Spinal cord (tissue), 10 donors: ENCODE results near the gene VSIR. TPM values are rescaled to one million over a fixed set of nuclear protein-coding genes. Genes with fewer than 3 reads are reported as not detected.
A peak's percentile ranks its signal among the peaks of the same experiment; 100 is the strongest.

Source experiments
- DNase-seq, 6 donors: peaks; one replicate each; pipeline versions ENCODE4 v3.0.0 to v3.0.0-alpha.2; 2013 to 2015; ENCODE audit warnings: low spot score in 6 of 6, low read depth in 4 of 6
- H3K27ac ChIP-seq: one replicate; pipeline ENCODE4 v1.5.1; 2013; ENCODE audit warnings: low read depth, low read length, control low read depth
- H3K27me3 ChIP-seq: one replicate; pipeline ENCODE4 v1.6.1; 2013; ENCODE audit warnings: low read length; ENCODE audit not compliant: control insufficient read depth, insufficient read depth
- H3K36me3 ChIP-seq: one replicate; pipeline ENCODE4 v1.6.1; 2013; ENCODE audit warnings: low read length; ENCODE audit not compliant: control insufficient read depth, insufficient read depth
- H3K4me1 ChIP-seq: one replicate; pipeline ENCODE4 v1.6.1; 2013; ENCODE audit warnings: low read length; ENCODE audit not compliant: control insufficient read depth, insufficient read depth
- H3K4me3 ChIP-seq: one replicate; pipeline ENCODE4 v1.5.1; 2013; ENCODE audit warnings: low read depth, low read length, control low read depth
- H3K9me3 ChIP-seq: one replicate; pipeline ENCODE4 v1.6.1; 2013; ENCODE audit warnings: low read length; ENCODE audit not compliant: control insufficient read depth, insufficient read depth
- WGBS: methylation state at CpG from one replicate; pipeline ENCODE4 v1.1.5; 2013; ENCODE audit warnings: missing lambda C conversion rate; ENCODE audit not compliant: insufficient coverage; 5-methylcytosine and 5-hydroxymethylcytosine counted together
- polyA plus RNA-seq, 2 donors: library from polyadenylated mRNA; unstranded; fragments of 120-200 nt; gene quantifications; one replicate each; pipeline ENCODE4 v1.2.1, GENCODE V29; 2013; ENCODE audit not compliant: insufficient read length in 2 of 2
- total RNA-seq, 2 donors: library from RNA; depleted of rRNA in 1 of 2; stranded (reverse); fragments of 120-200 nt in 1 of 2; fragments of >200 nt in 1 of 2; gene quantifications; one replicate each; pipeline versions ENCODE4 v1.2.3 to v1.2.4, GENCODE V29; 2013 to 2014
- donor health status: healthy.

The VSIR gene
- total and polyA plus RNA-seq, 4 donors, result 21.0 to 39.0 (median 33.3) TPM

- Histone ChIP-seq H3K27ac (peak overlapping the region; percentile 65), H3K9me3 (no peaks in the 10 kb centered on the region), H3K4me1 (peaks cover 44% of the 10 kb centered on the region), H3K36me3 (peaks cover 7% of the 10 kb centered on the region), H3K27me3 (no peaks in the 10 kb centered on the region), H3K4me3 (no peak overlapping the region)
- no peak for DNase-seq
- 69% methylated on average over 21 of the region's 22 CpGs for WGBS
Measured at GRCh38 chr10:71765906-71766716, 7.2 kb downstream of the VSIR start.

GRCh38 chr10:71765176-71765904 lies 8.0 kb downstream of the VSIR start:
- H3K36me3 ChIP-seq, result peaks cover 14% of the 10 kb centered on the region
- peaks cover 45% of the 10 kb centered on the region for H3K4me1 ChIP-seq
- H3K9me3 ChIP-seq, result no peaks in the 10 kb centered on the region
- 46% methylated on average over 3 of the region's 8 CpGs for WGBS
- no peak overlapping the region for H3K27ac ChIP-seq
- DNase-seq, result no peak
- no peak overlapping the region for H3K4me3 ChIP-seq
- no peaks in the 10 kb centered on the region for H3K27me3 ChIP-seq

- peak in 1 of 6 donors; percentile 41 for DNase-seq
- Histone ChIP-seq H3K4me3 (no peak overlapping the region), H3K4me1 (peaks cover 45% of the 10 kb centered on the region), H3K36me3 (peaks cover 15% of the 10 kb centered on the region), H3K9me3 (no peaks in the 10 kb centered on the region), H3K27me3 (no peaks in the 10 kb centered on the region), H3K27ac (no peak overlapping the region)
- 77% methylated on average over 11 of the region's 11 CpGs for WGBS
Measured at GRCh38 chr10:71763352-71764127, 9.8 kb downstream of the VSIR start.

GRCh38 chr10:71762324-71762723 lies 11.0 kb downstream of the VSIR start:
- peaks cover 48% of the 10 kb centered on the region for H3K4me1 ChIP-seq
- WGBS, result 92% methylated on average over 5 of the region's 5 CpGs
- no peak overlapping the region for H3K27ac ChIP-seq
- H3K27me3 ChIP-seq, result no peaks in the 10 kb centered on the region
- no peaks in the 10 kb centered on the region for H3K9me3 ChIP-seq
- peaks cover 15% of the 10 kb centered on the region for H3K36me3 ChIP-seq
- DNase-seq, result no peak
- H3K4me3 ChIP-seq, result no peak overlapping the region

GRCh38 chr10:71761541-71762113 lies 11.7 kb downstream of the VSIR start:
- Histone ChIP-seq H3K9me3 (no peaks in the 10 kb centered on the region), H3K4me3 (no peak overlapping the region), H3K36me3 (peaks cover 15% of the 10 kb centered on the region), H3K4me1 (peaks cover 44% of the 10 kb centered on the region), H3K27ac (no peak overlapping the region), H3K27me3 (no peaks in the 10 kb centered on the region)
- WGBS, result 90% methylated on average over 25 of the region's 26 CpGs
- no peak for DNase-seq

GRCh38 chr10:71761105-71761511 lies 12.2 kb downstream of the VSIR start:
- peaks cover 45% of the 10 kb centered on the region for H3K4me1 ChIP-seq
- WGBS, result 98% methylated on average over 3 of the region's 3 CpGs

GRCh38 chr10:71757399-71757922 lies 15.9 kb downstream of the VSIR start:
- Histone ChIP-seq H3K27me3 (no peaks in the 10 kb centered on the region), H3K4me1 (peaks cover 46% of the 10 kb centered on the region), H3K9me3 (no peaks in the 10 kb centered on the region), H3K27ac (peak overlapping the region; percentile 31), H3K36me3 (peaks cover 21% of the 10 kb centered on the region), H3K4me3 (no peak overlapping the region)
- peak in 1 of 6 donors; percentile 24 for DNase-seq
- WGBS, result 29% methylated on average over 10 of the region's 11 CpGs

More at GRCh38 chr10:71761105-71761511, 12.2 kb downstream of the VSIR start:
- Histone ChIP-seq H3K4me3 (no peak overlapping the region), H3K36me3 (peaks cover 15% of the 10 kb centered on the region), H3K27ac (no peak overlapping the region), H3K27me3 (no peaks in the 10 kb centered on the region), H3K9me3 (no peaks in the 10 kb centered on the region)
- DNase-seq, result no peak

GRCh38 chr10:71756311-71757191 lies 16.8 kb downstream of the VSIR start:
- peaks cover 24% of the 10 kb centered on the region for H3K36me3 ChIP-seq
- H3K27me3 ChIP-seq, result no peaks in the 10 kb centered on the region
- 37% methylated on average over 4 of the region's 12 CpGs for WGBS
- no peaks in the 10 kb centered on the region for H3K9me3 ChIP-seq
- peak in 2 of 6 donors; percentile 39 to 82 for DNase-seq
- peak overlapping the region; percentile 31 for H3K27ac ChIP-seq
- H3K4me1 ChIP-seq, result peaks cover 53% of the 10 kb centered on the region
- no peak overlapping the region for H3K4me3 ChIP-seq
